ENCODE data around the gene NCMAP.
"Not testable (repeated sequence)": the region's sequence is repeated elsewhere in the genome, so short reads cannot be mapped to it uniquely, and the experiment has no call there.

Gene NCMAP

DNA sequence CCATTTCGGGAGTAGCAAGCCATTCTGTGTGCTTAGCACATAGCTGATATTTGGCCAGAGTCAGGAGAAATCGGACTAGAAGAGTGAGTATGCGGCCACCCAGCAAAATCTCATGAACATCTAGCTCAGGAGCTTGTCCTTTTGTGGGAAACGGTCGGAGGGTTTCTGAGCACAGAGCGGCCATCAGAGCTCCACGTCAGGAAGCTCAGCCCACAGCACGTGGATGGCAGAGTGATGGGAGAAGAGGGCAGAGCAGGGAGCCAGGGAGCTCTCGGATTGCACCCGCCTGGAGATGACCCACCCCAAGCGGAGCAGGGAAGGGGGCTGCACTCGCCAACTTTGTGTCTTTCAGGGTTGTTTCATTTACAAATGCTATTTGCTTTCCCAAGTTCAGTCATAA is 39.4 kb upstream of the NCMAP start:
- no peak for TF ChIP-seq ZFX (IDR thresholded peaks at IDR 0.05; ENCODE audit: borderline replicate concordance)
- TF ChIP-seq, protein P1, sequence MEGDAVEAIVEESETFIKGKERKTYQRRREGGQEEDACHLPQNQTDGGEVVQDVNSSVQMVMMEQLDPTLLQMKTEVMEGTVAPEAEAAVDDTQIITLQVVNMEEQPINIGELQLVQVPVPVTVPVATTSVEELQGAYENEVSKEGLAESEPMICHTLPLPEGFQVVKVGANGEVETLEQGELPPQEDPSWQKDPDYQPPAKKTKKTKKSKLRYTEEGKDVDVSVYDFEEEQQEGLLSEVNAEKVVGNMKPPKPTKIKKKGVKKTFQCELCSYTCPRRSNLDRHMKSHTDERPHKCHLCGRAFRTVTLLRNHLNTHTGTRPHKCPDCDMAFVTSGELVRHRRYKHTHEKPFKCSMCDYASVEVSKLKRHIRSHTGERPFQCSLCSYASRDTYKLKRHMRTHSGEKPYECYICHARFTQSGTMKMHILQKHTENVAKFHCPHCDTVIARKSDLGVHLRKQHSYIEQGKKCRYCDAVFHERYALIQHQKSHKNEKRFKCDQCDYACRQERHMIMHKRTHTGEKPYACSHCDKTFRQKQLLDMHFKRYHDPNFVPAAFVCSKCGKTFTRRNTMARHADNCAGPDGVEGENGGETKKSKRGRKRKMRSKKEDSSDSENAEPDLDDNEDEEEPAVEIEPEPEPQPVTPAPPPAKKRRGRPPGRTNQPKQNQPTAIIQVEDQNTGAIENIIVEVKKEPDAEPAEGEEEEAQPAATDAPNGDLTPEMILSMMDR (IDR thresholded peaks at IDR 0.05), result no peak
- no peak overlapping the region for H3K27ac ChIP-seq

GRCh38 chr1:24517898-24518297 is 38.0 kb upstream of the NCMAP start:
- no peak for TF ChIP-seq ZFX (IDR thresholded peaks at IDR 0.05; ENCODE audit: borderline replicate concordance)
- TF ChIP-seq, protein P1 (IDR thresholded peaks at IDR 0.05), result no peak
- H3K27ac ChIP-seq, result no peak overlapping the region

DNA sequence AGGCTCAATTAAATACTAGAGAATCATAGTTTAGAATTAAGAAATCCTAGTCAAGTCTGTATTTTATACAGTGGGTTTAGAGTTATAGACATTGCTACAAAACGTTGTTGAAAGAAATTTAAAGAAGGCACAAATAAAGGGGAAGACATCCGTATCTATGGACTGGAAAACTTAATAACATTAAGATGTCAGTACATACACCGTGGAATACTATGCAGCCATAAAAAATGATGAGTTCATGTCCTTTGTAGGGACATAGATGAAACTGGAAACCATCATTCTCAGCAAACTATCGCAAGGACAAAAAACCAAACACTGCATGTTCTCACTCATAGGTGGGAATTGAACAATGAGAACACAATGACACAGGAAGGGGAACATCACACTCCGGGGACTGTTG is 35.6 kb upstream of the NCMAP start:
- not testable (repeated sequence) for H3K27ac ChIP-seq

GRCh38 chr1:24525606-24526005 is 30.3 kb upstream of the NCMAP start:
- H3K27ac ChIP-seq, result no peak overlapping the region

DNA sequence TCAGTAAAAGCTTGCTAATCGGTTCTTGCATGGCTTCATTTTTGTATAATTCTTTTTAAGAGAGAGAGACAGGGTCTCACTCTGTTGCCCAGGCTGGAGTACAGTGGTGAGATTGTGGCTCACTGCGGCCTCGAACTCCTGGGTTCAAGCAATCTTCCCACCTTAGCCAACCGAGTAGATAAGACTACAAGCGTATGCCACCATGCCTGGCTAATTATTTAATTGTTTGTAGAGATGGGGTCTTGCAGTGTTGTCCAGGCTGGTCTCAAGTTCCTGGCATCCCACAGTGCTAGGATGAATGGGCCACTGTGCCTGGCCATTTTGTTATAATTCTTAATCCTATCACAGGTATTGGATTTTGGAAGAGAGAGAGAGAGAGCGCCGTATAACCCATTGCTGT is 29.8 kb upstream of the NCMAP start:
- TF ChIP-seq ZFX (IDR thresholded peaks at IDR 0.05; ENCODE audit: borderline replicate concordance), result no peak
- TF ChIP-seq, protein P1 (IDR thresholded peaks at IDR 0.05), result no peak
- H3K27ac ChIP-seq, result no peak overlapping the region

More at GRCh38 chr1:24525606-24526005, 30.3 kb upstream of the NCMAP start:
- TF ChIP-seq, protein P1 (IDR thresholded peaks at IDR 0.05), result no peak
- TF ChIP-seq ZFX (IDR thresholded peaks at IDR 0.05; ENCODE audit: borderline replicate concordance), result no peak

DNA sequence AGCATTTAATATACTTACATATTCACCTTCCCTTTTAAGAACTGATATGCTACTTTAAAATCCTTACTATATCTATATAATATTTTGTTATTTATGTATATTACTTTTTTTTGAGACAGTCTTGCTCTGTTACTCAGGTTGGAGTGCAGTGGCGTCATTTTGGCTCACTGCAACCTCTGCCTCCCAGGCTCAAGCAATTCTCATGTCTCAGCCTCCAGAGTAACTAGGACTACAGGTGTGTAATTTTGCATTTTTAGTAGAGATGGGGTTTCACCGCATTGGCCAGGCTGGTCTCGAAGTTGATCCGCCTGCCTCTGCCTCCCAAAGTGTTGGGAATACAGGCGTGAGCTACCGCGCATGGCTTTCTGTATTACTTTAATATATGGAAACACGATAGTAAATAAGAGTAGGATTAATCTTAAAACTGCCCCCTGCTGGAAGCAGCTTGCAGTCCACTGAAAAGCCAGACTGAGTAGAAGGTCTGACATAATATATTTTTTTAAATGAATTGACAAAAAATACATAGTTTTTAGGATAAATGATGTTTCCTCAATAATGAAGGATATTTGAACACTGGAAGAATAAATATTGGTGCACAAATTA is 28.8 kb upstream of the NCMAP start:
- no peak overlapping the region for H3K27ac ChIP-seq
- TF ChIP-seq, protein P1 (IDR thresholded peaks at IDR 0.05), result peak; percentile 73
- no peak for TF ChIP-seq ZFX (IDR thresholded peaks at IDR 0.05; ENCODE audit: borderline replicate concordance)

- TF ChIP-seq, protein P1 (IDR thresholded peaks at IDR 0.05), result no peak
- no peak overlapping the region for H3K27ac ChIP-seq
These were observed 27.1 kb upstream of the NCMAP start for GRCh38 chr1:24528744-24529143.

- not testable (repeated sequence) for H3K27ac ChIP-seq
These were observed 26.6 kb upstream of the NCMAP start for GRCh38 chr1:24529292-24529691.
